Uterus (tissue), 2 donors: ENCODE measurements around the gene LDHD.

Experiments used
- CTCF ChIP-seq, 4 experiments: fragments of 200-600 bp in 2 of 4; fragments of 450-650 bp in 2 of 4; sonication (generic) in 2 of 4; IDR thresholded peaks; one replicate each; pipeline ENCODE4 v1.5.1; 2016 to 2019; ENCODE audit warnings: antibody characterized with exemption in 4 of 4, mild to moderate bottlenecking in 2 of 4, moderate library complexity in 1 of 4
- POLR2A ChIP-seq, 2 donors: fragments of 450-650 bp; IDR thresholded peaks; one replicate each; pipeline ENCODE4 v1.6.1; 2016; ENCODE audit warnings: antibody characterized with exemption in 2 of 2, mild to moderate bottlenecking in 1 of 2, moderate library complexity in 1 of 2

GRCh38 chr16:75092777-75093176 lies 23.8 kb downstream of the LDHD start:
- TF ChIP-seq CTCF (IDR thresholded peaks at IDR 0.05) (no peak), POLR2A (IDR thresholded peaks at IDR 0.05) (no peak)
